NT2/D1 (cell line): ENCODE results near the gene FAM174B.

Experiments
- SUZ12 ChIP-seq: IDR thresholded peaks from 2 replicates; pipeline ENCODE4 v1.6.1; 2011; ENCODE audit not compliant: insufficient read length, insufficient read depth; ENCODE audit errors: extremely low read depth
- YY1 ChIP-seq: IDR thresholded peaks from 2 replicates; pipeline ENCODE4 v1.6.1; 2011; ENCODE audit not compliant: insufficient read length, insufficient read depth
- ZNF274 ChIP-seq: IDR thresholded peaks from 2 replicates; pipeline ENCODE4 v1.6.1; 2011; ENCODE audit warnings: mild to moderate bottlenecking, low read depth, low read length

GRCh38 chr15:92602267-92602593 lies 53.3 kb downstream of the FAM174B start:
- no peak for TF ChIP-seq SUZ12
- no peak for TF ChIP-seq YY1
- no peak for TF ChIP-seq ZNF274
